Left lung (tissue), 10 donors: ENCODE data around the gene DLG1. TPM values are rescaled to one million over a fixed set of nuclear protein-coding genes. Genes with fewer than 3 reads are reported as not detected.
"Not testable (repeated sequence)": the region's sequence is repeated elsewhere in the genome, so short reads cannot be mapped to it uniquely, and the experiment has no call there.

ENCODE experiments used
- ATAC-seq: fragments of 200-7000 bp; cut with Tn5 transposase; one replicate; pipeline ENCODE4 v1.9.1; 2020; ENCODE audit warnings: moderate library complexity
- DNase-seq, 4 donors: peaks; one replicate each; pipeline ENCODE4 v3.0.0-alpha.2; 2013 to 2020
- H3K27ac ChIP-seq, 2 donors: fragments of 200-600 bp; sonication (generic) in 1 of 2; one replicate each; pipeline versions ENCODE4 v1.5.0 to v1.8.0; 2020 to 2021
- H3K27me3 ChIP-seq, 2 donors: fragments of 200-600 bp; sonication (generic) in 1 of 2; one replicate each; pipeline versions ENCODE4 v1.5.0 to v1.8.0; 2020 to 2021
- H3K36me3 ChIP-seq, 2 donors: fragments of 200-600 bp; sonication (generic) in 1 of 2; one replicate each; pipeline versions ENCODE4 v1.5.0 to v1.8.0; 2020 to 2021
- H3K4me1 ChIP-seq, 2 donors: fragments of 200-600 bp; one replicate each; pipeline ENCODE4 v1.8.0; 2021
- H3K4me3 ChIP-seq, 2 donors: fragments of 200-600 bp; sonication (generic) in 1 of 2; one replicate each; pipeline versions ENCODE4 v1.5.0 to v1.8.0; 2020 to 2021; ENCODE audit warnings: mild to moderate bottlenecking in 1 of 2
- H3K9me3 ChIP-seq, 2 donors: fragments of 200-600 bp; sonication (generic) in 1 of 2; one replicate each; pipeline versions ENCODE4 v1.5.0 to v1.8.0; 2020 to 2021
- CTCF ChIP-seq, 2 donors: fragments of 200-600 bp; sonication (generic) in 1 of 2; IDR thresholded peaks; one replicate each; pipeline versions ENCODE4 v1.5.0 to v1.8.0; 2021; ENCODE audit warnings: antibody characterized with exemption in 2 of 2
- intact Hi-C, 2 donors: fragments of 100-400 bp; cut with DNase I; formaldehyde crosslinking; loops; one replicate each; pipeline versions ENCODE4 v1.11.2 to v1.14.2; 2022
- polyA plus RNA-seq, 6 donors: library from polyadenylated mRNA; unstranded; fragments of 120-200 nt; gene quantifications; one replicate each; pipeline ENCODE4 v1.2.1, GENCODE V29; 2013; ENCODE audit not compliant: insufficient read length in 6 of 6
- total RNA-seq, 2 donors: library from RNA; stranded (reverse); fragmentation: NEBNext Ultra II Directional; extraction: Animal tissue kit (Norgen Biotek cat#: 25700); gene quantifications; one replicate each; pipeline ENCODE4 v1.2.1, GENCODE V29; 2021
- donor health status: DM: no; HTN: yes; CAD: no.
- donor health status: DM: no; HTN: no; CAD: no.

DLG1 gene
- total and polyA plus RNA-seq, 8 donors = 71.0 to 89.9 (median 83.2) TPM

DNA sequence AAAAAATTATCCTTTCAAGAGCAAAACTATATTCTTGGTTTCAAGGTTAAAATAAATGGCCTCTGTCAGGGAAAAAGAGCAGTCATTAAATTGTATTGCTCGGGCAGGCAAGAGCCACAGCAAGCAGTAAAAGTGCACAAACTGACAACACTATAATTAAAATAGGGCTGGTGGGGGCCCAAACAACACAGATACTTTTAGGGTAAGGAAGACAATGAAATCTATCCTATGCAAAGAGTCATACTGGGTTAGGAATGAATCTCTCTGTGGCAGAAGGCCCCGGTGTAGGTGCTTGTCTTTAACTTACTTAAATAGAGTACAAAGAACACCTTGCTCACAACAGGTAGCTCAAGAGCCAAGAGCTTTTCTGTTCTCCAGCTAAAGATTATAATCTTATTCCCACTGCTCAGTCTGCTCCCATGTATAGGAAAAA, 94.7 kb downstream of the DLG1 start:
- no peaks in the 10 kb centered on the region for H3K27me3 ChIP-seq
- H3K4me1 ChIP-seq = peaks cover 0 to 56% of the 10 kb centered on the region in 2 donors
- DNase-seq (no peak), ATAC-seq (peak; percentile 27)
- H3K4me3 ChIP-seq = no peak overlapping the region
- H3K36me3 ChIP-seq = no peaks in the 10 kb centered on the region
- intact Hi-C loops = no loop called here
- no peak overlapping the region for H3K27ac ChIP-seq
- no peaks in the 10 kb centered on the region for H3K9me3 ChIP-seq
- no peak for TF ChIP-seq CTCF (IDR thresholded peaks at IDR 0.05)

- H3K4me3 ChIP-seq = no peak overlapping the region
- H3K27ac ChIP-seq = no peak overlapping the region
- no peaks in the 10 kb centered on the region for H3K9me3 ChIP-seq
- intact Hi-C loops = no loop called here
- no peaks in the 10 kb centered on the region for H3K27me3 ChIP-seq
- no peak for TF ChIP-seq CTCF (IDR thresholded peaks at IDR 0.05)
- DNase-seq = no peak
- no peak for ATAC-seq
- peaks cover 0 to 56% of the 10 kb centered on the region in 2 donors for H3K4me1 ChIP-seq
- H3K36me3 ChIP-seq = no peaks in the 10 kb centered on the region
These were observed 95.7 kb downstream of the DLG1 start for GRCh38 chr3:197202694-197203093.

DNA sequence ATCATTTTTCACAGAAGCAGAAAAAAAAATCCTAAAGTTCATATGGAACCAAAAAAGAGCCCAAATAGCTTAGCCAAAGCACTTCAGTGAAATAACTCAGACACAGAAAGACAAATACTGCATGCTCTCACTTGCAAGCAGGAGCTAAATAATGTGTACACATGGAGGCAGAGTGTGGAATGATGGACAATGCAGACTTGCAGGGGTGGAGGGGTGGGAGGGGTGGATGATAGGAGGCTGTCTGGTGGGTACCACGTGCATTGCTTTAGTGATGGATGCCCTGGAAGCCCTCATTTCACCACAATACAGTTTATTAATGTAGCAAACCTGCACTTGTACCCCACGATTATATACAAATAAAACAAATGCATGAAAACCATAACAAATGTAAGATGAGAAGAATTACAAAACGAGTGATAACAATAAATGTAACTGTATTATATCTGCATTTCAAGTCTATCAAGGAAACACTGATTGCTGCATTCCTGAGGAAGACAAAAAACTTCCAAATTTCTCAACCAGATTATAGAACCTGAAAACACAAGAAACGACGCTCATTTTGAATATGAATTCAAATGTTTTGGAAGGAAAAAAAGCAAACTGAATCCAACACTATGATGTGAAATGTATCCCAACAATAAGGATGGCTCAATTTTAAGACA, 96.5 kb downstream of the DLG1 start:
- Histone ChIP-seq H3K27ac (no peak overlapping the region), H3K9me3 (no peaks in the 10 kb centered on the region), H3K36me3 (no peaks in the 10 kb centered on the region), H3K4me3 (no peak overlapping the region), H3K27me3 (no peaks in the 10 kb centered on the region), H3K4me1 (peaks cover 0 to 56% of the 10 kb centered on the region in 2 donors)
- ATAC-seq (peak; percentile 38), DNase-seq (no peak)
- TF ChIP-seq CTCF (IDR thresholded peaks at IDR 0.05) = no peak
- intact Hi-C loops = no loop called here

DNA sequence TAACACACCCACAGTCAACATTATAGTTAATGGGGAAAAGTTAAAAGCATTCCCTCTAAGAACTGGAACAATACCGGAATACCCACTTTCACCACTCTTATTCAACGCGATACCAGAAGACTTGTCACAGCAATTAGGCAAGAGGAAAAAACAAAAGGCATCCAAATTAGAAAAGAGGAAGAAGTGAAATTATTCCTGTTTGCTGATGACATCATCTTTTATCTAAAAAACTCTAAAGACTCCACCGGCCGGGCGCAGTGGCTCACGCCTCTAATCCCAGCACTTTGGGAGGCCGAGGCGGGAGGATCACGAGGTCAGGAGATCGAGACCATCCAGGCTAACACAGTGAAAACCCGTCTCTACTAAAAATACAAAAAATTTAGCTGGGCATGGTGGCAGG, 97.6 kb downstream of the DLG1 start:
- H3K36me3 ChIP-seq, H3K9me3 ChIP-seq, H3K4me3 ChIP-seq, intact Hi-C loops, H3K27me3 ChIP-seq, ATAC-seq, H3K27ac ChIP-seq: not testable (repeated sequence)
- peak in 1 of 4 donors; percentile 41 for DNase-seq
- peaks cover 0 to 56% of the 10 kb centered on the region in 2 donors for H3K4me1 ChIP-seq

DNA sequence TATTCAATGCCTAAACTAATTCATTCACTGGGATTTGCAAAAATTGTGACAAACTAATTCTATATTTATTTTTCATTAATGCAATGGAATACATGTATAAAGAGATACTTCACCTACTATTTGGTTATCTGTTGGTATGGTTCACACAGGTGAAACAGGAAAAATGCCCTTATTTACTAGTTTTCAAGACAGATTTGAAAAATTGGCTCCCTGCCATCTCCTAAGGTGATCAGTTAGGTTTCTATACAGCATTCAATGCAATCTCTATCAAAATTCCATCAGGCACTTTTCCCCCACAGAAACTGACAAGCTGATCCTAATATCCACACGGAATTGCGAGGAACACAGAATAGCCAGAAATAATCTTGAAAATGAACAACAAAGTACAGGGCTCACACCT, 101.1 kb downstream of the DLG1 start:
- no peaks in the 10 kb centered on the region for H3K9me3 ChIP-seq
- DNase-seq (no peak), ATAC-seq (no peak)
- TF ChIP-seq CTCF (IDR thresholded peaks at IDR 0.05) = no peak
- peaks cover 0 to 21% of the 10 kb centered on the region in 2 donors for H3K4me1 ChIP-seq
- H3K27me3 ChIP-seq = no peaks in the 10 kb centered on the region
- no peak overlapping the region for H3K27ac ChIP-seq
- H3K36me3 ChIP-seq = no peaks in the 10 kb centered on the region
- no peak overlapping the region for H3K4me3 ChIP-seq
- intact Hi-C loops = no loop called here

GRCh38 chr3:197196192-197196591, 102.2 kb downstream of the DLG1 start:
- ATAC-seq = no peak
- intact Hi-C loops = no loop called here
- no peak for TF ChIP-seq CTCF (IDR thresholded peaks at IDR 0.05)

More at GRCh38 chr3:197196192-197196591, 102.2 kb downstream of the DLG1 start:
- H3K27me3 ChIP-seq = no peaks in the 10 kb centered on the region
- H3K4me1 ChIP-seq = peaks cover 0 to 10% of the 10 kb centered on the region in 2 donors
- no peaks in the 10 kb centered on the region for H3K36me3 ChIP-seq
- no peaks in the 10 kb centered on the region for H3K9me3 ChIP-seq
- H3K4me3 ChIP-seq = no peak overlapping the region
- no peak for DNase-seq
- H3K27ac ChIP-seq = no peak overlapping the region
